IMR-90 (cell line): ENCODE data around the gene PLCH1. TPM values are rescaled to one million over a fixed set of nuclear protein-coding genes. Genes with fewer than 3 reads are reported as not detected.

Experiments used
- ATAC-seq: fragments of 200-7000 bp; cut with Tn5 transposase; 2 replicates; pipeline ENCODE4 v1.9.1; 2020; ENCODE audit warnings: low read depth, mild to moderate bottlenecking, moderate library complexity
- BruUV-seq: library from RNA; stranded (reverse); fragments of 400-500 nt; replicated peaks from 2 replicates; lab custom pipeline; 2021; lab: Mats Ljungman, UMichigan
- CTCF ChIA-PET: fragments of 300-600 bp; formaldehyde crosslinking; extraction: SDS; loops from one replicate; lab custom pipeline; 2021; ENCODE audit warnings: antibody characterized with exemption; lab: Yijun Ruan, JAX
- POLR2A ChIA-PET: fragments of 300-600 bp; sonication (Branson Sonifier 250); formaldehyde crosslinking; loops from one replicate; lab custom pipeline; 2022; ENCODE audit warnings: antibody characterized with exemption; ENCODE audit not compliant: unreplicated experiment; lab: Charles Lee
- DNase-seq: peaks from one replicate; pipeline ENCODE4 v3.0.0; 2013
- H2AFZ ChIP-seq: replicated peaks from 2 replicates; pipeline ENCODE3; 2013; ENCODE audit warnings: low read length, mild to moderate bottlenecking; ENCODE audit not compliant: poor library complexity
- H2AK5ac ChIP-seq: 2 replicates; pipeline ENCODE4 v1.6.1; 2013; ENCODE audit warnings: low read depth, low read length, inconsistent platforms
- H2AK9ac ChIP-seq: replicated peaks from 2 replicates; pipeline ENCODE3; 2013; ENCODE audit warnings: mild to moderate bottlenecking, low read depth, low read length, moderate library complexity; ENCODE audit not compliant: poor library complexity
- H2BK120ac ChIP-seq: 2 replicates; pipeline ENCODE4 v1.6.1; 2013; ENCODE audit warnings: low read depth, low read length, inconsistent platforms
- H2BK15ac ChIP-seq: 3 replicates; pipeline ENCODE4 v1.6.1; 2013; ENCODE audit warnings: low read depth, low read length, inconsistent platforms
- H2BK20ac ChIP-seq: 2 replicates; pipeline ENCODE4 v1.6.1; 2013; ENCODE audit warnings: low read depth, mild to moderate bottlenecking, inconsistent platforms, low read length, moderate library complexity
- H2BK5ac ChIP-seq: 2 replicates; pipeline ENCODE4 v1.6.1; 2013; ENCODE audit warnings: mild to moderate bottlenecking, low read depth, low read length, inconsistent platforms; ENCODE audit not compliant: poor library complexity, severe bottlenecking
- H3K14ac ChIP-seq: replicated peaks from 2 replicates; pipeline ENCODE4 v1.6.1; 2013; ENCODE audit warnings: low read depth, low read length, inconsistent platforms
- H3K18ac ChIP-seq: 2 replicates; pipeline ENCODE4 v1.6.1; 2013; ENCODE audit warnings: low read depth, low read length, control low read depth
- H3K23ac ChIP-seq: 2 replicates; pipeline ENCODE4 v1.6.1; 2013; ENCODE audit warnings: low read depth, low read length, inconsistent platforms
- H3K27ac ChIP-seq: 2 replicates; pipeline ENCODE4 v1.5.1; 2013; ENCODE audit warnings: mild to moderate bottlenecking, control low read depth, low read length; ENCODE audit not compliant: insufficient read depth
- H3K27me3 ChIP-seq: 2 replicates; pipeline ENCODE4 v1.6.1; 2013; ENCODE audit warnings: low read length; ENCODE audit not compliant: control insufficient read depth, insufficient read depth
- H3K36me3 ChIP-seq: 2 replicates; pipeline ENCODE4 v1.6.1; 2013; ENCODE audit warnings: low read length, mixed read lengths; ENCODE audit not compliant: control insufficient read depth, insufficient read depth
- H3K4ac ChIP-seq: 2 replicates; pipeline ENCODE4 v1.6.1; 2013; ENCODE audit warnings: low read depth, low read length, inconsistent platforms
- H3K4me1 ChIP-seq: 2 replicates; pipeline ENCODE4 v1.6.1; 2013; ENCODE audit warnings: low read length, mixed read lengths; ENCODE audit not compliant: control insufficient read depth, insufficient read depth
- H3K4me2 ChIP-seq: 2 replicates; pipeline ENCODE4 v1.6.1; 2013; ENCODE audit warnings: low read depth, mild to moderate bottlenecking, control low read depth, low read length, moderate library complexity
- H3K4me3 ChIP-seq: 2 replicates; pipeline ENCODE4 v1.5.1; 2013; ENCODE audit warnings: low read depth, mild to moderate bottlenecking, control low read depth, low read length, moderate library complexity; ENCODE audit not compliant: insufficient read depth
- H3K56ac ChIP-seq: 2 replicates; pipeline ENCODE4 v1.6.1; 2013; ENCODE audit warnings: low read length, inconsistent platforms; ENCODE audit not compliant: insufficient read depth; ENCODE audit errors: extremely low read depth
- H3K79me1 ChIP-seq, 2 experiments: 2 replicates each; pipeline ENCODE4 v1.6.1; 2013; ENCODE audit warnings: low read length in 2 of 2, inconsistent platforms in 1 of 2, low read depth in 1 of 2
- H3K9ac ChIP-seq: 2 replicates; pipeline ENCODE4 v1.6.1; 2013; ENCODE audit warnings: low read depth, low read length, control low read depth
- H3K9me1 ChIP-seq: 2 replicates; pipeline ENCODE4 v1.6.1; 2013; ENCODE audit warnings: low read length, inconsistent platforms; ENCODE audit not compliant: insufficient read depth
- H3K9me3 ChIP-seq: 2 replicates; pipeline ENCODE4 v1.6.1; 2013; ENCODE audit warnings: low read length; ENCODE audit not compliant: control insufficient read depth, insufficient read depth
- H4K20me1 ChIP-seq: 2 replicates; pipeline ENCODE4 v1.6.1; 2013; ENCODE audit warnings: low read length, inconsistent platforms; ENCODE audit not compliant: insufficient read depth
- H4K5ac ChIP-seq: 2 replicates; pipeline ENCODE4 v1.6.1; 2013; ENCODE audit warnings: mild to moderate bottlenecking, low read depth, low read length, control low read depth
- H4K8ac ChIP-seq, 2 experiments: 2 replicates each; pipeline ENCODE4 v1.6.1; 2013; ENCODE audit warnings: low read depth in 2 of 2, low read length in 2 of 2, control low read depth in 1 of 2, inconsistent platforms in 1 of 2
- H4K91ac ChIP-seq: 2 replicates; pipeline ENCODE4 v1.6.1; 2013; ENCODE audit warnings: low read depth, low read length, inconsistent platforms; ENCODE audit not compliant: insufficient read depth
- CEBPB ChIP-seq: IDR thresholded peaks from 2 replicates; pipeline ENCODE4 v1.6.1; 2012; ENCODE audit warnings: low read depth, low read length, improper control_type of control experiment
- MXI1 ChIP-seq: IDR thresholded peaks from 2 replicates; pipeline ENCODE4 v1.6.1; 2012; ENCODE audit warnings: low read depth, mild to moderate bottlenecking, low read length, moderate library complexity, borderline replicate concordance
- NFE2L2 ChIP-seq: fragments of 150-350 bp; IDR thresholded peaks from 2 replicates; pipeline ENCODE4 v1.6.1; 2016; ENCODE audit warnings: low read depth, mild to moderate bottlenecking, low read length
- POLR2A ChIP-seq: IDR thresholded peaks from 2 replicates; pipeline ENCODE4 v1.6.1; 2012; ENCODE audit warnings: mild to moderate bottlenecking, low read depth, low read length
- RCOR1 ChIP-seq: IDR thresholded peaks from 2 replicates; pipeline ENCODE4 v1.6.1; 2012; ENCODE audit warnings: mild to moderate bottlenecking, low read length, improper control_type of control experiment; ENCODE audit not compliant: insufficient replicate concordance
- SMC3 ChIP-seq: fragments of 150-350 bp; IDR thresholded peaks from 2 replicates; pipeline ENCODE4 v1.6.1; 2016; ENCODE audit warnings: low read depth, mild to moderate bottlenecking, antibody characterized with exemption, low read length, moderate library complexity
- WGBS, 2 experiments: methylation state at CpG; one replicate each; pipeline versions ENCODE4 v1.1.5 to v1.1.7; 2013; ENCODE audit warnings: missing lambda C conversion rate in 2 of 2; ENCODE audit not compliant: insufficient read length in 1 of 2; ENCODE audit errors: extremely low coverage in 2 of 2; 5-methylcytosine and 5-hydroxymethylcytosine counted together
- dilution Hi-C: fragments of 300-500 bp; cut with HindIII; formaldehyde crosslinking; loops from one replicate; pipeline ENCODE4 v1.14.3; 2018; ENCODE audit warnings: low sequenced_read_pairs; ENCODE audit not compliant: unreplicated experiment
- in situ Hi-C: fragments of 300-500 bp; cut with MboI; formaldehyde crosslinking; loops from 3 replicates; pipeline ENCODE4 v1.14.3; 2019; ENCODE audit warnings: low sequenced_read_pairs, inconsistent platforms, mixed read lengths
- intact Hi-C: fragments of 100-400 bp; cut with micrococcal nuclease; formaldehyde crosslinking; loops from 2 replicates; pipeline ENCODE4 v1.10.0; 2022
- polyA plus RNA-seq, 3 experiments: library from polyadenylated mRNA; depleted of rRNA; stranded (reverse); fragments of >200 nt; gene quantifications; 2 replicates each; pipeline ENCODE4 v1.2.3, GENCODE V29; 2012; ENCODE audit warnings: low replicate concordance in 1 of 3
- total RNA-seq: library from RNA; depleted of rRNA; stranded (reverse); fragments of >200 nt; gene quantifications from 2 replicates; pipeline ENCODE4 v1.2.3, GENCODE V29; 2012

The PLCH1 gene
- total and polyA plus RNA-seq, 2 of the 4 experiments (the other 2 are of a cell fraction): not detected

- POLR2A ChIA-PET: no interaction called here
- ATAC-seq: no peak
- Histone ChIP-seq H3K79me1 (no peaks in the 10 kb centered on the region), H3K14ac (no peak overlapping the region), H3K9me1 (no peaks in the 10 kb centered on the region), H3K23ac (no peak overlapping the region), H2BK20ac (no peak overlapping the region), H2BK120ac (no peak overlapping the region), H3K36me3 (no peaks in the 10 kb centered on the region), H3K9me3 (no peaks in the 10 kb centered on the region), H2AK5ac (no peak overlapping the region), H3K9ac (no peak overlapping the region), H2AK9ac (no peak overlapping the region), H2AFZ (no peak overlapping the region), H2BK15ac (no peak overlapping the region), H4K20me1 (no peaks in the 10 kb centered on the region), H3K56ac (no peak overlapping the region), H4K8ac (no peak overlapping the region), H4K5ac (no peak overlapping the region), H3K18ac (no peak overlapping the region), H3K4me1 (no peaks in the 10 kb centered on the region), H3K4me2 (no peak overlapping the region), H3K27me3 (no peaks in the 10 kb centered on the region), H4K91ac (no peak overlapping the region), H3K27ac (no peak overlapping the region), H2BK5ac (no peak overlapping the region), H3K4me3 (no peak overlapping the region), H3K4ac (no peak overlapping the region)
- no CpG with 5 or more reads among the region's 2 CpGs for WGBS, 2 experiments
- intact Hi-C loops: no loop called here
- in situ Hi-C loops: no loop called here
- no peak for TF ChIP-seq MXI1
- no peak for TF ChIP-seq SMC3
- TF ChIP-seq RCOR1: no peak
- no peak for TF ChIP-seq CEBPB
- TF ChIP-seq POLR2A: no peak
- no peak for TF ChIP-seq NFE2L2
- dilution Hi-C loops: no loop called here
- no TSS peak for BruUV-seq
- CTCF ChIA-PET: no interaction called here
- DNase-seq: no peak
Measured at GRCh38 chr3:155555479-155556060, 189.3 kb downstream of the PLCH1 start.
